Measurements from ENCODE around the gene SMAD7. TPM values are rescaled to one million over a fixed set of nuclear protein-coding genes. Genes with fewer than 3 reads are reported as not detected.

SMAD7 gene, protein sequence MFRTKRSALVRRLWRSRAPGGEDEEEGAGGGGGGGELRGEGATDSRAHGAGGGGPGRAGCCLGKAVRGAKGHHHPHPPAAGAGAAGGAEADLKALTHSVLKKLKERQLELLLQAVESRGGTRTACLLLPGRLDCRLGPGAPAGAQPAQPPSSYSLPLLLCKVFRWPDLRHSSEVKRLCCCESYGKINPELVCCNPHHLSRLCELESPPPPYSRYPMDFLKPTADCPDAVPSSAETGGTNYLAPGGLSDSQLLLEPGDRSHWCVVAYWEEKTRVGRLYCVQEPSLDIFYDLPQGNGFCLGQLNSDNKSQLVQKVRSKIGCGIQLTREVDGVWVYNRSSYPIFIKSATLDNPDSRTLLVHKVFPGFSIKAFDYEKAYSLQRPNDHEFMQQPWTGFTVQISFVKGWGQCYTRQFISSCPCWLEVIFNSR
- 10 to 100 TPM; 33.6 to 78.4 (median 47.2) TPM for total RNA-seq

DNA sequence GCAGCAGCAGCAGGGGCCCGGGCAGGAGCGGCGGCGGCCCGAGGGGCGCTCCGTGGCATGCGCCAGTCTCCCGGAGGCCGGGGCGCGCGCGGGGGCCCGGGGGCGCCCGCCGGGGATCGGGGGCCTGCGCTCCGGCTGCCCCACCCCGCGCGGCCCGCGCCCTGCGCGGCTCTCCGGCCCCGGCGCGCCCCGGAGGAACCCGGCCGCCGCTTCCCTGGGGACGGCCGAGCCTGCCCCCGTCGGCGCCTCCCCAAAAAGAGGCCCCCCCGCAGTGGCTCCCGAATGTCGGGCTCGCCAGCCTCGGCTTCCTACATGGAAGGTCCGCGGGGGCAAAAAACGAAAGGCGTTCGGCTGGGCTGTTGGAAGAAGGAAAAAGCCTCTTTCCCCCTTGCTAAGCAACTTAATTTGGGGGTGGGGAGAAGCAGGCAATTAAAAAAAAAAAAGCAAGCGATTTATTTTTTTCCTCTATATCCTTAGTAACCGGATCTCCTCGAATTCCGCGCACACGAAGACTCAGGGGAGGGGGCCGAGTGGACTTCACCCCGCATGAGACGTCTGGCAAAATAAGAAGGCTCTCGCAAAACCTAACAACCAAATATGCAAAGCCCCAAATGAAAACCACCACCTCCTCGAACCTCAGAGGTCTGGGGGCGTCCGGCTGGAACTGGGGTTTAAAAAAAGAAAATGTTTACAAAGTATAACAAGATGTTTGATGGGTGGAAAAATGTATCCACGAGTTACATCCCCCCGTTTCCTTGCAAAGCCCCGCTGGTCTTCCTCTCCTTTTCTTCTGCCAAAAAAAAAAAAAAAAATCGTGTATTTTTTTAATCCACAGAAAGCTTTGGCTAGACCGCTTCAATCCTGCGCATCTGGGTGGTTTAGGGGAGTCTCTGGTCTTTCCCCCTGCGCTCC lies at the start of gene SMAD7:
TSS of gene SMAD7 (minus strand) at position 430 of the 912 bp plus-strand sequence. CDS start 541 bp downstream, outside the sequence.
- TF ChIP-seq, protein P1, sequence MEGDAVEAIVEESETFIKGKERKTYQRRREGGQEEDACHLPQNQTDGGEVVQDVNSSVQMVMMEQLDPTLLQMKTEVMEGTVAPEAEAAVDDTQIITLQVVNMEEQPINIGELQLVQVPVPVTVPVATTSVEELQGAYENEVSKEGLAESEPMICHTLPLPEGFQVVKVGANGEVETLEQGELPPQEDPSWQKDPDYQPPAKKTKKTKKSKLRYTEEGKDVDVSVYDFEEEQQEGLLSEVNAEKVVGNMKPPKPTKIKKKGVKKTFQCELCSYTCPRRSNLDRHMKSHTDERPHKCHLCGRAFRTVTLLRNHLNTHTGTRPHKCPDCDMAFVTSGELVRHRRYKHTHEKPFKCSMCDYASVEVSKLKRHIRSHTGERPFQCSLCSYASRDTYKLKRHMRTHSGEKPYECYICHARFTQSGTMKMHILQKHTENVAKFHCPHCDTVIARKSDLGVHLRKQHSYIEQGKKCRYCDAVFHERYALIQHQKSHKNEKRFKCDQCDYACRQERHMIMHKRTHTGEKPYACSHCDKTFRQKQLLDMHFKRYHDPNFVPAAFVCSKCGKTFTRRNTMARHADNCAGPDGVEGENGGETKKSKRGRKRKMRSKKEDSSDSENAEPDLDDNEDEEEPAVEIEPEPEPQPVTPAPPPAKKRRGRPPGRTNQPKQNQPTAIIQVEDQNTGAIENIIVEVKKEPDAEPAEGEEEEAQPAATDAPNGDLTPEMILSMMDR (IDR thresholded peaks at IDR 0.05), result no peak
- no peak for DNase-seq (ENCODE audit: low spot score)
- ATAC-seq (ENCODE audit: low FRiP score), result no peak

DNA sequence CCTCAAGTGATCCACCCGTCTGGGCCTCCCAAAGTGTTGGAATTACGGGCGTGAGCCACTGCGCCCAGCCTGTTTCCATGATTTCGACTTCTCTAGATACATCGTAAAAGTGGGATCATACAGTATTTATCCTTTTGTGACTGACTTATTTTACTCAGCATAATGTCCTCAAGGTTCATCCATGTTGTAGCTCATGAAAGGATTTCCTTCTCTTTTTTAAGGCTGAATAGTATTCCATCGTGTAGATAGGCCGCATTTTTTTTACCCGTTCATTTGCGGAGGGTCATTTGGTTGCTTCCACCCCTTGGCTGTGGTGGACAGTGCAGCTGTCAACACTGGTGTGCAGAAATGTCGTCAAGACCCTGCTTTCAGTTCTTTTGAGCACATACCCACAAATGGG lies 48.8 kb upstream of the SMAD7 start:
- TF ChIP-seq, protein P1 (IDR thresholded peaks at IDR 0.05), result no peak
- no peak for ATAC-seq (ENCODE audit: low FRiP score)

DNA sequence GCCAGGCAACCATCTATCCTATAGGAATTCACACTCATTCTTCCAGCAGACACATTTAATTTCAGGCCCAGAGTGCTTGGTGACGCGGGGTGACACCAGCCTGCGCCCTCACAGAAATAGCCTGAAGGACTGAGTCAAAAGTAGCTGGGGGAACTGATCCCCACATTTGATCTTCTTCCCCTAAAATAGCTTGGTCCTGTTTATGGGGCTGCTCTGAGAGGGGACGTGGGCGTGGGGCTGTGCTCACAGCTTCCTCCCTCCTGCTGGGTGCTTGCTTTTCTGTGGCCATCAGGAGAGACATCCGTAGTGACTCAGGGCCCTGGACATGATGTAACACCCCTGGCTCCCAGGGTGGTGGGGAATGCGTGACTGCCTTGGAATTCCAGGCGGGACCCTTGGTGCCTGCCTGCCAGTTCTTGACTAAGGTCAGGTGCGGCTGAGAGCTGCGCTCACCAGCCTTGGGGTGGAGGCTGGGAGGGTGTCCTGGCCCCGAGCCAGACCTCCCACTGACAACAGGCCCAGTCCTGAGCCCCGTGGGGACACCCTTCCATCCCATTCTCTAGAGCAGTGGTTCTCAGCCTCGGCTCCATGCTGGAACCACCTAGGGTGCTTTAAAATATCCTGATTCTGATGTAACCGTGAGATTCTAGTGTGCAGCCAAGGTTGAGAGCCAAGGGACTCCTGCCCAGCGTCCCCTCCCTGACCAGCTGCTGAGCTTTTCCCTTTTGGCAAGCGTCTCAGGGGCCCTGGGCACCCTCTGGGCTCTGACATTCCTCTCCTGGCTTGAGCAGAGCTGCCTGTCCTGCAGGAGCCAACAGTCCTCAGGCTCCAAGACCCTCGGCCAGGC lies 47.4 kb upstream of the SMAD7 start:
- TF ChIP-seq, protein P1 (IDR thresholded peaks at IDR 0.05), result no peak
- DNase-seq (ENCODE audit: low spot score), result no peak
- ATAC-seq (ENCODE audit: low FRiP score), result peak; percentile 46

More for the DNA sequence above, 48.8 kb upstream of the SMAD7 start:
- DNase-seq (ENCODE audit: low spot score), result no peak

DNA sequence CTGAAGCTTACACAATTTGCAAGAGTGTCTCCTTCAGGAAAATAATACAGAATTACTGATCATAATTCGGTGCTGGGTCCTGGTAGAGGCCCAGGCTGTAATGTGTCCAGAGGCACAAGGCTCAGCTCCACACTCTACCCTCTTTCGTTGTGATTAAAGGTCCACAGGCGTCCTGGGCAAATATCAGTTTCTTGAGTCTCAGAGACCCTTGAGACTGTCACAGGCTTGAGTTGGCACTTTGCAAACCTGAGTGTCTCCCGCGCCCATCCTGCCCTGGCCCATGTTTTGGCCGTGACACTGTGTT lies 46.9 kb upstream of the SMAD7 start:
- no peak for DNase-seq (ENCODE audit: low spot score)
- TF ChIP-seq, protein P1 (IDR thresholded peaks at IDR 0.05), result no peak
- ATAC-seq (ENCODE audit: low FRiP score), result no peak

DNA sequence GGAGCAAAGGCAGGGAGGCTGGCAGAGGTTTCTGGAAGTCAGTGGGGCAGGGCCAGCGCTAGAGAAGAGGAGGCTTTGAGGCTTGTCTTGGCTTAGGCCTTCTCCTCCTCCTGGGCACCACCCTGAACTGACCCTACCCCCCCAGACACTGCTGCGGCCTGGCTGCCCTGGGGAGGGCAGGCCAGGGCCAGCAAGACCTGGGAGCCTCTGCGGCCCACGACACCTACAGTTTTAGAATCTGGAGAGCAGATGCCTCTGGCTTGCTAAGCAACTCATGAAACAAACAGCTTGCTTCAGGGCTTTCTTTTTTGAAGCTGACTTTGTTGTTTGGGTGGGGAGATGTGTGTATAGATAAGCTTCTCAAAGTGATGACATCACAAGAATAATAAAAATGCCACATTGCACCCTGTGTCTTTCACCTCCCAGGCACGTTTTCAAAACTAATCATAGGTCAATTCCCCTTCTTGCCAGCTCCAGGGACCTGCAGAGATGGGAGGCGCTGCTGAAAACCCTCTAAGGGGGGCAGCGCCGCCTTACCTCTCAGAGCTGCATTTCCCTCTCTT lies 46.2 kb upstream of the SMAD7 start:
- TF ChIP-seq, protein P1 (IDR thresholded peaks at IDR 0.05), result no peak
- no peak for DNase-seq (ENCODE audit: low spot score)
- no peak for ATAC-seq (ENCODE audit: low FRiP score)

DNA sequence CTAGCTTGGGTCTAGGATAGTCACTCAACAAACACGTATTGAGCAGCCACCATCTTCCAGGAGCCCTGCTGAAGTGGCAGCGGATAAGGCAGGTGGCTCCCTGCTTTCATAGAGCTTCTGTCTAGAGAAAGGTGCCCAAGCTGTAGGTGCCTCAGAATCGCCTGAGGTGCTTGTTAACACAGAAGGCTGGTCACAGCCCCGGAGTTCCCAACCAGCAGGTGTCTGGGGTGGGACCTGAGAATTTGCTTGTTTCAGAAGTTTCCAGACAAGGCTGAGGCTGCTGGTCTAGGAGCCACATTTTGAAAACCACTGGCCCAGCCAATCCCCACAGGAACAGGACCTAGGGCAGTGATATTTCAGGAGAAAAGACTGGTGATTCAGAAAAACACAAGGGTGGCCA lies 45.3 kb upstream of the SMAD7 start:
- TF ChIP-seq, protein P1 (IDR thresholded peaks at IDR 0.05), result no peak
- DNase-seq (ENCODE audit: low spot score), result no peak
- ATAC-seq (ENCODE audit: low FRiP score), result no peak
